ENCODE results near the gene TOR1AIP1.

TOR1AIP1 gene

DNA sequence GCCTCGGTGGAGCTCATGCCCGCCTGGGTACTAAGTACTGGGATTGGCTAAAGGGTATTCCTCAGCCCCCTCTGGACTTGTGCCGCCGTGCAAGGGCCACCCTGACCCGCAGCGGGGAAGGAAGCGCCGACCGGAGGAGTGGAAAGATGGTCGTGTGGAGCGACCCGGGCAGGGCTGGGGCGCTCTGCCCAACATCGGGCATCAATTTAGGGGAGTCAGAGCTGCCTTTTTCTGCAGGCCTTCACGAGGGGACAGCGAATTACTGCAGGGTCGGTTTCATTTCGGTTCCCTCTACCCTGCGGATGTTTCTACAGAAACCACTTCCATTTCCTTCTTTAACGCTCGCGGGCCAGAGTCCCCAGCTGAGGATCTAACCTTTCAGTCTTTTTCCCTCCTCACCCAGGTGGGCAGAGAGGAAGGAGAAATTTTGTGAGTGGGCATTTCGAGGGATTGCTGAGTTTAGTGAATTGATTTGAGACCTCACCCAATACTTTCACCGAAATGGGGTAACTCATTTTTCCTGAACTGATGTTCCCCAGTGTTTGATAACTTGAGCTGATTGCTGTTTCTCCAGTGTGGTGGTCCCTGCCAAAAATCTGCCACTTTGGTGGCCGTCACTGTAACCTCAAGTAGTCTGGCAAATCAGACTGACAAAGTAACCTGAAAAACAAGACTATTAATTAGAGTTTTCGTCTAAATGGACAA lies 1.1 kb downstream of the TOR1AIP1 start:
- Histone ChIP-seq H3K27me3 (ENCODE audit: low read depth, low read length) (no peaks in the 10 kb centered on the region), H3K9me3 (ENCODE audit: control insufficient read depth in 1 of 2, low read length in 2 of 2) (no peaks in the 10 kb centered on the region), H3K36me3 (ENCODE audit: control insufficient read depth in 1 of 2, insufficient read depth in 2 of 2, low read length in 2 of 2) (peaks cover 8 to 26% of the 10 kb centered on the region in 2 donors), H3K27ac (ENCODE audit: low read length) (peak overlapping the region; percentile 96), H3K4me1 (ENCODE audit: control insufficient read depth in 1 of 2, insufficient read depth in 2 of 2, low read length in 2 of 2) (peaks cover 14 to 50% of the 10 kb centered on the region in 2 donors), H3K4me3 (ENCODE audit: low read depth in 1 of 2, low read length in 2 of 2) (peak overlapping the region; percentile 73 to 98)

DNA sequence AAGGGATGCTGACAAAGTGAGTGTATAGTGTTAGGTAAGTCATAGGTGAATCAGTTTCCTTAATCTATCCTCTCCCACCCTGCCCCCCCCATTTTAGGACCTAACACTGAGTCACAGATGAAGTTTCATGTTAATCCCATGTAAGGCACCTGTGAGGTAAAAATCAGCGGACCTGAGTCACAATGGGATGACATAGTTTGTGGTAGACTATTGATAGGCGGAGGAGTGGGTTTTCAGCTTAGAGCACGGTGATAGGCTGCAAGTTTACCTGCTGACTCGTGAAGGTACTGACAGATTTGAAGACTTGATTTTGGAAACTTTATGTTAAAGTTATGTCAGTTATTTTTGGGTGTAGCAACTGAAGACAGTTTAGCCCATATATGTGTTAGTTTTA lies 1.7 kb downstream of the TOR1AIP1 start:
- Histone ChIP-seq H3K27ac (ENCODE audit: low read length) (peak overlapping the region; percentile 96), H3K27me3 (ENCODE audit: low read depth, low read length) (no peaks in the 10 kb centered on the region), H3K36me3 (ENCODE audit: control insufficient read depth in 1 of 2, insufficient read depth in 2 of 2, low read length in 2 of 2) (peaks cover 8 to 30% of the 10 kb centered on the region in 2 donors), H3K4me1 (ENCODE audit: control insufficient read depth in 1 of 2, insufficient read depth in 2 of 2, low read length in 2 of 2) (peaks cover 18 to 56% of the 10 kb centered on the region in 2 donors), H3K4me3 (ENCODE audit: low read depth in 1 of 2, low read length in 2 of 2) (peak overlapping the region; percentile 73 to 98), H3K9me3 (ENCODE audit: control insufficient read depth in 1 of 2, low read length in 2 of 2) (no peaks in the 10 kb centered on the region)

DNA sequence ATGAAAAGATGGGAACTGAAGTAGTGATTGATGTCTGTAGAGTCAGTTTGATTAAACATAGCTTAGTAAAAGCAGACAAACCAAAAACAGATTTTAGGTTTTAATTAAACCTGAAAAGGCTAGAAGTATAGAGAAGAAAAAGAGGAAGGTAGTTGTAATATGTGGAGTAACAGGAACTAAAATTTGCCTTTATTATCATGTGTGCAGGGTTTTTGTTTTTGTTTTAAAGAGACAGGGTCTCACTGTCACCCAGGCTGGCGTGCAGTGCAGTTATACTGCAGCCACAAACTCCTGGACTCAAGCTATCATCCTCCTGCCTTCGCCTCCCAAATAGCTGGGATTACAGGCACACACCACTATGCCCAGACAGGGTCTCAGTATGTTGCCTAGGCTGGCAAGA lies 6.0 kb downstream of the TOR1AIP1 start:
- peaks cover 14 to 61% of the 10 kb centered on the region in 2 donors for H3K4me1 ChIP-seq (ENCODE audit: control insufficient read depth in 1 of 2, insufficient read depth in 2 of 2, low read length in 2 of 2)
- H3K27me3 ChIP-seq (ENCODE audit: low read depth, low read length), result no peaks in the 10 kb centered on the region
- H3K9me3 ChIP-seq (ENCODE audit: control insufficient read depth in 1 of 2, low read length in 2 of 2), result no peaks in the 10 kb centered on the region
- H3K27ac ChIP-seq (ENCODE audit: low read length), result no peak overlapping the region
- peak overlapping the region in 1 of 2 donors; percentile 8 for H3K4me3 ChIP-seq (ENCODE audit: low read depth in 1 of 2, low read length in 2 of 2)
- H3K36me3 ChIP-seq (ENCODE audit: control insufficient read depth in 1 of 2, insufficient read depth in 2 of 2, low read length in 2 of 2), result peaks cover 32 to 44% of the 10 kb centered on the region in 2 donors

DNA sequence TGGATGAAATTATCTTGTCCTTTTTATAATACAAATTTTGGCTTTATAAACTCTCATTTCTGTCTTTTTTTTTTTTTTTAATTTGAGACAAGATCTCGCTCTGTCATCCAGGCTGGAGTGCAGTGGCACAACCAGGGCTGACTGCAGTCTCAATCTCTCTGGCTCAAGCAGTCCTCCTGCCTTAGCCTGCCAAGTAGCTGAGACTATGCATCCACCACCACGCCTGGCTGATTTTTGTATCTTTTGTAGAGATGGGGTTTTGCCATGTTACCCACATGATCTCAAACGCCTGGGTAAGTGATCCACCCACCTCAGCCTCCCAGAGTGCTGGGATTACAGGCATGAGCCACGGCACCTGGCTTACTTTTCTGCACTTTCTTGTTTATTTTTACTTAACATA lies 7.5 kb downstream of the TOR1AIP1 start:
- Histone ChIP-seq H3K9me3 (ENCODE audit: control insufficient read depth in 1 of 2, low read length in 2 of 2) (no peaks in the 10 kb centered on the region), H3K4me3 (ENCODE audit: low read depth in 1 of 2, low read length in 2 of 2) (no peak overlapping the region), H3K27me3 (ENCODE audit: low read depth, low read length) (no peaks in the 10 kb centered on the region), H3K4me1 (ENCODE audit: control insufficient read depth in 1 of 2, insufficient read depth in 2 of 2, low read length in 2 of 2) (peaks cover 10 to 52% of the 10 kb centered on the region in 2 donors), H3K36me3 (ENCODE audit: control insufficient read depth in 1 of 2, insufficient read depth in 2 of 2, low read length in 2 of 2) (peaks cover 32 to 41% of the 10 kb centered on the region in 2 donors), H3K27ac (ENCODE audit: low read length) (no peak overlapping the region)

DNA sequence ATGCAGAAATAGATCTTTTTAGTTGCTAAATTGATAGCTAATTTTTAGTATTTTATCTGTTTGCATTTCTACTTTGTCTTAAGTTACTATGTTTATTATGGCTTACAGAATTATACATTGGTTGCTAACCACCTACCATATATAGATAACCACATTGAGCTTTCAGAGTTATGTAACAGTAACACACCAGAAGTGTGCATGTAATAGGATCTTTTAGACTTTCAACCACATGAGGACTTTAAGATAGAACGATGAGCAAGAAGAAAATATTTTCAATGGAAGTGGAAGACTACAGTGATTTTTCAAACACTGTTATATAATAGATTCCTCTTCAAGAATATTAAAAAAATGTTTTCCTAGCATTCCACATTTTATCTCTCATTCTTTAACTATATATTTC lies 28.8 kb downstream of the TOR1AIP1 start:
- Histone ChIP-seq H3K27me3 (ENCODE audit: low read depth, low read length) (no peaks in the 10 kb centered on the region), H3K36me3 (ENCODE audit: control insufficient read depth in 1 of 2, insufficient read depth in 2 of 2, low read length in 2 of 2) (peaks cover 43 to 59% of the 10 kb centered on the region in 2 donors), H3K27ac (ENCODE audit: low read length) (no peak overlapping the region), H3K9me3 (ENCODE audit: control insufficient read depth in 1 of 2, low read length in 2 of 2) (no peaks in the 10 kb centered on the region), H3K4me3 (ENCODE audit: low read depth in 1 of 2, low read length in 2 of 2) (no peak overlapping the region), H3K4me1 (ENCODE audit: control insufficient read depth in 1 of 2, insufficient read depth in 2 of 2, low read length in 2 of 2) (no peaks in the 10 kb centered on the region)

DNA sequence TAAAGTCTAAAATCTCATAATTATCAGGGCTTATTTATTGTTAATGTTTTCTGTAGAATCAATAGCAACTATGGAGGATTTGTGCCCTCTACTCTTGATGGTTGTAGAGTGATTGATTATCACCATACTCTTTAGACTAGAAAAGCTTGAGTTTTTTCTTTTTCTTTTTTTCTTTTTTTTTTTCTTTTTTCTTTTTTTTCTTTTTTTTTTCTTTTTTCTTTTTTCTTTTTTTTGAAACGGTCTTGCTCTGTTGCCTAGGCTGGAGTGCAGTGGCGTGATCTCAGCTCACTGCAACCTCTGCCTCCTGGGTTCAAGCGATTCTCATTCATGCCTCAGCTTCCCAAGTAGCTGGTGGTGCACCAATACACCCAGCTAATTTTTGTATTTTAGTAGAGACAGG lies 29.7 kb downstream of the TOR1AIP1 start:
- no peaks in the 10 kb centered on the region for H3K27me3 ChIP-seq (ENCODE audit: low read depth, low read length)
- no peak overlapping the region for H3K27ac ChIP-seq (ENCODE audit: low read length)
- H3K36me3 ChIP-seq (ENCODE audit: control insufficient read depth in 1 of 2, insufficient read depth in 2 of 2, low read length in 2 of 2), result peaks cover 41 to 68% of the 10 kb centered on the region in 2 donors
- no peak overlapping the region for H3K4me3 ChIP-seq (ENCODE audit: low read depth in 1 of 2, low read length in 2 of 2)
- no peaks in the 10 kb centered on the region for H3K9me3 ChIP-seq (ENCODE audit: control insufficient read depth in 1 of 2, low read length in 2 of 2)
- H3K4me1 ChIP-seq (ENCODE audit: control insufficient read depth in 1 of 2, insufficient read depth in 2 of 2, low read length in 2 of 2), result no peaks in the 10 kb centered on the region

DNA sequence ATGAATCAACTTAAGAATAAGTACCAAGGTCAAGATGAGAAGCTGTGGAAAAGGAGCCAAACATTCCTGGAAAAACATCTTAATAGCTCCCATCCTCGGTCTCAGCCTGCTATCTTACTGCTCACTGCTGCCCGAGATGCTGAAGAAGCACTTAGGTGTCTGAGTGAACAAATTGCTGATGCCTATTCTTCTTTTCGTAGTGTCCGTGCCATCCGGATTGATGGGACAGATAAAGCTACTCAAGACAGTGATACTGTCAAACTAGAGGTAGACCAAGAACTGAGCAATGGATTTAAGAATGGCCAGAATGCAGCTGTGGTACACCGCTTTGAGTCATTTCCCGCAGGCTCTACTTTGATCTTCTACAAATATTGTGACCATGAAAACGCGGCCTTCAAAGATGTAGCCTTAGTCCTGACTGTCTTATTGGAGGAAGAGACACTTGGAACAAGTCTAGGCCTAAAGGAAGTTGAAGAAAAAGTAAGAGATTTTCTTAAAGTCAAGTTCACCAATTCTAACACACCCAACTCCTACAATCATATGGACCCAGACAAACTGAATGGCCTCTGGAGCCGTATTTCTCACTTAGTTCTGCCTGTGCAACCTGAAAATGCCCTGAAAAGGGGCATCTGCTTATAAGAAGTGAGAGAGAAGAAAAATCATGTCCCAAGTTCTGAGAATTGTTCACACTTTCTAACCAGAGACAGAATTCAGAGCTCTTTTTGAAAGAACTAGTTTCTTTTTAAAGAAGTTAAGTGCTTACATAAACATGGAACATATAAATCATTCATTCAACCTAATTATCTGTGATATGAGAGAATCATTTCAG lies 35.7 kb downstream of the TOR1AIP1 start:
- H3K27me3 ChIP-seq (ENCODE audit: low read depth, low read length), result no peaks in the 10 kb centered on the region
- no peak overlapping the region for H3K27ac ChIP-seq (ENCODE audit: low read length)
- no peak overlapping the region for H3K4me3 ChIP-seq (ENCODE audit: low read depth in 1 of 2, low read length in 2 of 2)
- no peaks in the 10 kb centered on the region for H3K9me3 ChIP-seq (ENCODE audit: control insufficient read depth in 1 of 2, low read length in 2 of 2)
- peaks cover 0 to 8% of the 10 kb centered on the region in 2 donors for H3K4me1 ChIP-seq (ENCODE audit: control insufficient read depth in 1 of 2, insufficient read depth in 2 of 2, low read length in 2 of 2)
- peaks cover 42 to 70% of the 10 kb centered on the region in 2 donors for H3K36me3 ChIP-seq (ENCODE audit: control insufficient read depth in 1 of 2, insufficient read depth in 2 of 2, low read length in 2 of 2)

DNA sequence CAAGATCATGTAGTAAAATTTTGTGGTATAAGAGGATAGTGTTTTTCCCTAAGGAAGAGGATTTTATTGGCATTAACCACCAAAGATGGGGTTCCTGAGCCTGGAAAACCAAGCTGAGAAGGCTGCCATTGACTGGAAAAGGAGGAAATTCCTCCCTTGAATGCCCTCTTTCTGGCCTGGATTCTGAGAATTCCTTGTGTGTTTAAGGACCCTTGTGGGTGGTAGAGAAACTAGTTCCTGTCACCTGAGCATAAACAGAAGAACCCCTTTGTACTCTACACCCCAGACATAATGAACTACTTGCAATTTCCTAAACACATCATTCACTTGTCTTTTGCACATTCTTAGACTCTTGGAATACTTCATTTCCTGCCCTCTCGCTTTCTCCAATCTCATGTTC lies 39.4 kb downstream of the TOR1AIP1 start:
- Histone ChIP-seq H3K36me3 (ENCODE audit: control insufficient read depth in 1 of 2, insufficient read depth in 2 of 2, low read length in 2 of 2) (peaks cover 25 to 39% of the 10 kb centered on the region in 2 donors), H3K9me3 (ENCODE audit: control insufficient read depth in 1 of 2, low read length in 2 of 2) (no peaks in the 10 kb centered on the region), H3K27me3 (ENCODE audit: low read depth, low read length) (no peaks in the 10 kb centered on the region), H3K4me1 (ENCODE audit: control insufficient read depth in 1 of 2, insufficient read depth in 2 of 2, low read length in 2 of 2) (peaks cover 0 to 8% of the 10 kb centered on the region in 2 donors), H3K27ac (ENCODE audit: low read length) (no peak overlapping the region), H3K4me3 (ENCODE audit: low read depth in 1 of 2, low read length in 2 of 2) (no peak overlapping the region)

DNA sequence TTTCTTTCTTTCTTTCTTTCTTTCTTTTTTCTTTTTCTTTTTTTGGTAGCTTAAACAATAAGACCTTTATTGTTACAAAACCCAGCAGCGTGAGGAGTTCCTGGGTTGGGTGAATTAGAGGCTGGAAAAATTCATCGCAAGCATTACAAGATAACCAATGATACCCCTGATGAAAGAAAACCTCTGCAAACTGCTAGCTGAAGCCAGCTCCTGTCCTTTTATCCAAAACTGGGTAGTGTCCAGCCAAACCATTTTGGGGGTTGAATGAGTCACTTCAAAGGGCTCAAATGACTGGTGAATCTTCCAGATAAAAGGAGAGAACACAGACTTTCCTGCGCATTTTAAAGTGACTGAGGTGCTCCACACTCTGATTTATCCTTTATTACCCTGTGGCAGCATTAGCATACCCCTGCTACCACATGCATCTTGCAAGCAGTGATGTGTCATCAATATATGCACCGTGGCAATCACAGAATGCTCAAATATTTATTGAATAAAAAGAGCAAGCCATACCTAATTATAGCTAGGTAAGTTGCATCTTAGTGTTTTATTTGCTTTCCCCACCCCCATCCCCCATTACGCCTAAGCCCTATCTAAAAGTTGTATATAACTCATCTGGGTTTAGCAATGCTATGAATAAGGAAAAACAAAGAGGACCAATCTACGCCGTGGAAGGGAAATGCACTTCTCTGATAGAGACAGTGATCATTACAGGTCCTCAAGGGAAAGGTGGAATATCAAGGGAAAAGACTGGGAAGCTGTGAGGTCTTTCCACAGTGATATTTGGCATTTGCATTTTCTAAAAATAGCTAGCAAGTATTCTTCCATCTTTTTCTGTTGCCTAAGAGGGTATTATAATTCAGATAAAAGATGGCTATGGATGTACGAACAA lies 40.1 kb downstream of the TOR1AIP1 start:
- peaks cover 0 to 8% of the 10 kb centered on the region in 2 donors for H3K4me1 ChIP-seq (ENCODE audit: control insufficient read depth in 1 of 2, insufficient read depth in 2 of 2, low read length in 2 of 2)
- no peak overlapping the region for H3K27ac ChIP-seq (ENCODE audit: low read length)
- peaks cover 25 to 36% of the 10 kb centered on the region in 2 donors for H3K36me3 ChIP-seq (ENCODE audit: control insufficient read depth in 1 of 2, insufficient read depth in 2 of 2, low read length in 2 of 2)
- H3K4me3 ChIP-seq (ENCODE audit: low read depth in 1 of 2, low read length in 2 of 2), result no peak overlapping the region
- H3K27me3 ChIP-seq (ENCODE audit: low read depth, low read length), result no peaks in the 10 kb centered on the region
- no peaks in the 10 kb centered on the region for H3K9me3 ChIP-seq (ENCODE audit: control insufficient read depth in 1 of 2, low read length in 2 of 2)

DNA sequence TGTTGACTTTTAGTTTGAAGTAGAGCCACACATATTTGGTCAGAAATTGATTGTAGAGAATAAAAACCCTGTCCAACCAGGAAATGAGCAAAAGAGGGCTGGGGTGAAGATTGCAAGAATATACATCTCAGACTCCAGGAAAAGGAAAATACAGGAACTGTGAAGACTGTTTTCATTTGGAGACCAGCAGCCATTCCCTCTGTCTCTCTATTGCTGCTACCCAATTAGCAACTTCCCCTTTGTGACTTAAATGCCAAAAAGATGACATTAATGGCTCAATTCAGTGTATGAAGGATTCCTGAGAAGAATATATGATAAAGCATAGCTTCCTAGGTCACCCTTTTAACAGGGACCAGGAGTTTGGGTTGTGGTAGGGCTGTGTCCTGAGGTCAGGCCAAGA lies 40.9 kb downstream of the TOR1AIP1 start:
- H3K27ac ChIP-seq (ENCODE audit: low read length), result no peak overlapping the region
- H3K27me3 ChIP-seq (ENCODE audit: low read depth, low read length), result no peaks in the 10 kb centered on the region
- H3K36me3 ChIP-seq (ENCODE audit: control insufficient read depth in 1 of 2, insufficient read depth in 2 of 2, low read length in 2 of 2), result peaks cover 17 to 28% of the 10 kb centered on the region in 2 donors
- H3K4me3 ChIP-seq (ENCODE audit: low read depth in 1 of 2, low read length in 2 of 2), result no peak overlapping the region
- H3K9me3 ChIP-seq (ENCODE audit: control insufficient read depth in 1 of 2, low read length in 2 of 2), result no peaks in the 10 kb centered on the region
- peaks cover 0 to 8% of the 10 kb centered on the region in 2 donors for H3K4me1 ChIP-seq (ENCODE audit: control insufficient read depth in 1 of 2, insufficient read depth in 2 of 2, low read length in 2 of 2)

DNA sequence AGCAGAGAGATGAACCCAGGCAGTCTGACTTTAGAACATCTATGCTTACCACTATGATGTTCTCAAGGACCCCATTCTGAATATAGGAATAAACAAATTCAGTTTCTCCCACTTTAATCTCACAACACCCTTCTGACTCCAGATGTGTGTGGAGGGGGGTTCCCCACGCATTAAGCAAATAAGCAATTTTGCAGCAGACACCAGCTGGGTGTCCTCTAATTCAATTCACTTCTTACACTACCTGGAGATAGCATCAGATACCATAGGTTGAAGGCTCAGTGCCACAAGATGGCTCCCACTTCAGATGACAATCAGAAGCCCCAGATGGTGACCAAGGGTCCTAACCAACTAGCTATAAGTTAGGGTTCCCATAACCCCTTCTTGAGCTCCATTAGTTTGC lies 42.2 kb downstream of the TOR1AIP1 start:
- Histone ChIP-seq H3K27ac (ENCODE audit: low read length) (no peak overlapping the region), H3K4me3 (ENCODE audit: low read depth in 1 of 2, low read length in 2 of 2) (no peak overlapping the region), H3K36me3 (ENCODE audit: control insufficient read depth in 1 of 2, insufficient read depth in 2 of 2, low read length in 2 of 2) (peaks cover 9 to 15% of the 10 kb centered on the region in 2 donors), H3K9me3 (ENCODE audit: control insufficient read depth in 1 of 2, low read length in 2 of 2) (no peaks in the 10 kb centered on the region), H3K27me3 (ENCODE audit: low read depth, low read length) (no peaks in the 10 kb centered on the region), H3K4me1 (ENCODE audit: control insufficient read depth in 1 of 2, insufficient read depth in 2 of 2, low read length in 2 of 2) (peaks cover 0 to 8% of the 10 kb centered on the region in 2 donors)

Measured in muscle layer of duodenum (tissue), 2 donors.